ENCODE data around the gene RERE.

The RERE gene

GRCh38 chr1:8690253-8690525 lies 127.3 kb downstream of the RERE start:
- Histone ChIP-seq H3K27me3 (ENCODE audit: control insufficient read depth, insufficient read depth, low read length) (no peaks in the 10 kb centered on the region), H3K36me3 (ENCODE audit: control insufficient read depth, insufficient read depth, low read length) (no peaks in the 10 kb centered on the region), H3K4me3 (ENCODE audit: low read depth, low read length) (no peak overlapping the region), H3K4me1 (ENCODE audit: control insufficient read depth, insufficient read depth, low read length) (peaks cover 4% of the 10 kb centered on the region), H3K9ac (ENCODE audit: low read depth, low read length) (no peak overlapping the region), H3K9me3 (ENCODE audit: control insufficient read depth, insufficient read depth, low read length) (no peaks in the 10 kb centered on the region)

- Histone ChIP-seq H3K4me1 (ENCODE audit: control insufficient read depth, insufficient read depth, low read length) (peaks cover 4% of the 10 kb centered on the region), H3K4me3 (ENCODE audit: low read depth, low read length) (no peak overlapping the region), H3K27me3 (ENCODE audit: control insufficient read depth, insufficient read depth, low read length) (no peaks in the 10 kb centered on the region), H3K36me3 (ENCODE audit: control insufficient read depth, insufficient read depth, low read length) (no peaks in the 10 kb centered on the region), H3K9me3 (ENCODE audit: control insufficient read depth, insufficient read depth, low read length) (no peaks in the 10 kb centered on the region), H3K9ac (ENCODE audit: low read depth, low read length) (no peak overlapping the region)
These were observed 127.8 kb downstream of the RERE start for GRCh38 chr1:8689431-8690252.

- H3K4me1 ChIP-seq (ENCODE audit: control insufficient read depth, insufficient read depth, low read length), result peaks cover 5% of the 10 kb centered on the region
These were observed 129.9 kb downstream of the RERE start for GRCh38 chr1:8687538-8687937.

GRCh38 chr1:8687039-8687438 lies 130.4 kb downstream of the RERE start:
- Histone ChIP-seq H3K27me3 (ENCODE audit: control insufficient read depth, insufficient read depth, low read length) (no peaks in the 10 kb centered on the region), H3K9me3 (ENCODE audit: control insufficient read depth, insufficient read depth, low read length) (no peaks in the 10 kb centered on the region), H3K4me3 (ENCODE audit: low read depth, low read length) (no peak overlapping the region), H3K36me3 (ENCODE audit: control insufficient read depth, insufficient read depth, low read length) (no peaks in the 10 kb centered on the region), H3K9ac (ENCODE audit: low read depth, low read length) (peak overlapping the region; percentile 9), H3K4me1 (ENCODE audit: control insufficient read depth, insufficient read depth, low read length) (peaks cover 7% of the 10 kb centered on the region)

More at GRCh38 chr1:8687538-8687937, 129.9 kb downstream of the RERE start:
- no peaks in the 10 kb centered on the region for H3K36me3 ChIP-seq (ENCODE audit: control insufficient read depth, insufficient read depth, low read length)
- no peaks in the 10 kb centered on the region for H3K9me3 ChIP-seq (ENCODE audit: control insufficient read depth, insufficient read depth, low read length)
- no peaks in the 10 kb centered on the region for H3K27me3 ChIP-seq (ENCODE audit: control insufficient read depth, insufficient read depth, low read length)
- no peak overlapping the region for H3K9ac ChIP-seq (ENCODE audit: low read depth, low read length)
- H3K4me3 ChIP-seq (ENCODE audit: low read depth, low read length), result no peak overlapping the region

DNA sequence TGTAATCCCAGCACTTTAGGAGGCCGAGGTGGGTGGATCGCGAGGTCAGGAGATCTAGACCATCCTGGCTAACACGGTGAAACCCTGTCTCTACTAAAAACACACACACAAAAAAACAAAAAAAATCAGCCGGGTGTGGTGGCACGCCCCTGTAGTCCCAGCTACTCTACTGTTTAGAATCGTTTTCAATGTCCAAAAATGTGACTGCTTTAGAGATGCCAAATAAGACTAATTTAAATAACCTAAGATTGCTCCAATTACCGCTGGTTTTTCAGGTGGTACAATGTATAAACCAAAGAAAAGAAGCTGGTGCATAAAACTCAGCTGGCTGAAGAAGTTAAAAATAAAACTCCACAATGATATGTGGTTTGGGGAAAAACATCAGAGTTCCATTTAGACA lies 132.0 kb downstream of the RERE start:
- Histone ChIP-seq H3K4me1 (ENCODE audit: control insufficient read depth, insufficient read depth, low read length) (peaks cover 14% of the 10 kb centered on the region), H3K4me3 (ENCODE audit: low read depth, low read length) (no peak overlapping the region), H3K27me3 (ENCODE audit: control insufficient read depth, insufficient read depth, low read length) (no peaks in the 10 kb centered on the region), H3K9ac (ENCODE audit: low read depth, low read length) (no peak overlapping the region), H3K36me3 (ENCODE audit: control insufficient read depth, insufficient read depth, low read length) (no peaks in the 10 kb centered on the region), H3K9me3 (ENCODE audit: control insufficient read depth, insufficient read depth, low read length) (no peaks in the 10 kb centered on the region)

DNA sequence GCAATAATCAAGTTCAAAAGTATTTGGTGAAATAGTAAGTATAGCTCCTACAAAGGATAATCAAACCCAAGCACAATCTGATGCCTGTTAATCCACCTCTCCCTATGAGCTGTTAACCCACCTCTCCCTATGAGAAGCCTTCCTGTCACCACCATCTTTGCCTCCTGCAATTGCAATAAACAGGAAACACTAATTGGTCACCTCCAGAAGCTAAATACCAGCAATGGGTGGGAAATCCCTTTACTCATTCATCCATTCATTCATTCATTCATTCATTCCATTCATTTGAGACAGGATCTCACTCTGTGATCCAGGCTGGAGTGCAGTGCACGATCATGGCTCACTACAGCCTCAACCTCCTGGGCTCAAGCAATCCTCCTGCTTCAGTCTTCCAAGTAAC lies 132.8 kb downstream of the RERE start:
- H3K36me3 ChIP-seq (ENCODE audit: control insufficient read depth, insufficient read depth, low read length), result no peaks in the 10 kb centered on the region
- H3K9me3 ChIP-seq (ENCODE audit: control insufficient read depth, insufficient read depth, low read length), result no peaks in the 10 kb centered on the region
- peaks cover 13% of the 10 kb centered on the region for H3K4me1 ChIP-seq (ENCODE audit: control insufficient read depth, insufficient read depth, low read length)
- H3K27me3 ChIP-seq (ENCODE audit: control insufficient read depth, insufficient read depth, low read length), result no peaks in the 10 kb centered on the region
- no peak overlapping the region for H3K9ac ChIP-seq (ENCODE audit: low read depth, low read length)
- no peak overlapping the region for H3K4me3 ChIP-seq (ENCODE audit: low read depth, low read length)

- Histone ChIP-seq H3K9ac (ENCODE audit: low read depth, low read length) (no peak overlapping the region), H3K4me1 (ENCODE audit: control insufficient read depth, insufficient read depth, low read length) (peaks cover 16% of the 10 kb centered on the region), H3K27me3 (ENCODE audit: control insufficient read depth, insufficient read depth, low read length) (no peaks in the 10 kb centered on the region), H3K9me3 (ENCODE audit: control insufficient read depth, insufficient read depth, low read length) (no peaks in the 10 kb centered on the region), H3K36me3 (ENCODE audit: control insufficient read depth, insufficient read depth, low read length) (no peaks in the 10 kb centered on the region), H3K4me3 (ENCODE audit: low read depth, low read length) (no peak overlapping the region)
These were observed 134.9 kb downstream of the RERE start for GRCh38 chr1:8682573-8682972.

DNA sequence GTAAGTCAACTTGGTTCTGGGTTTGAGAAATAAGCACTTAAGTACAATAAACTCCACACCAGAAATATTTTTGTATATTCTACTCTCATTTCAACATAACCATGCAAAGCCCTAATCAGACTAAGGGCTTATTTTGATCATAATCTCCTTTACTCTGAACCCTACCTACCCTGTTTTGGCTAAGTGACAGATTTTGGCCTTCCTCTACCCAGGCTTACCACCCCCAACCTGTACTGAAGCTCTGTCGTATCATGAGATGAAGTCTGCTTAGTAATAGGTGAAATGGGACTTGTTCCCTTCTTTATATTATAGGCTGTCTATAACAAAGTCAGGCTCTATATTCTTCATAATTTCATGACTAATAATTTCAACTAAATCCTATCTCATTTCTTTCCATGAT lies 135.5 kb downstream of the RERE start:
- H3K36me3 ChIP-seq (ENCODE audit: control insufficient read depth, insufficient read depth, low read length), result no peaks in the 10 kb centered on the region
- peaks cover 16% of the 10 kb centered on the region for H3K4me1 ChIP-seq (ENCODE audit: control insufficient read depth, insufficient read depth, low read length)
- H3K4me3 ChIP-seq (ENCODE audit: low read depth, low read length), result no peak overlapping the region

DNA sequence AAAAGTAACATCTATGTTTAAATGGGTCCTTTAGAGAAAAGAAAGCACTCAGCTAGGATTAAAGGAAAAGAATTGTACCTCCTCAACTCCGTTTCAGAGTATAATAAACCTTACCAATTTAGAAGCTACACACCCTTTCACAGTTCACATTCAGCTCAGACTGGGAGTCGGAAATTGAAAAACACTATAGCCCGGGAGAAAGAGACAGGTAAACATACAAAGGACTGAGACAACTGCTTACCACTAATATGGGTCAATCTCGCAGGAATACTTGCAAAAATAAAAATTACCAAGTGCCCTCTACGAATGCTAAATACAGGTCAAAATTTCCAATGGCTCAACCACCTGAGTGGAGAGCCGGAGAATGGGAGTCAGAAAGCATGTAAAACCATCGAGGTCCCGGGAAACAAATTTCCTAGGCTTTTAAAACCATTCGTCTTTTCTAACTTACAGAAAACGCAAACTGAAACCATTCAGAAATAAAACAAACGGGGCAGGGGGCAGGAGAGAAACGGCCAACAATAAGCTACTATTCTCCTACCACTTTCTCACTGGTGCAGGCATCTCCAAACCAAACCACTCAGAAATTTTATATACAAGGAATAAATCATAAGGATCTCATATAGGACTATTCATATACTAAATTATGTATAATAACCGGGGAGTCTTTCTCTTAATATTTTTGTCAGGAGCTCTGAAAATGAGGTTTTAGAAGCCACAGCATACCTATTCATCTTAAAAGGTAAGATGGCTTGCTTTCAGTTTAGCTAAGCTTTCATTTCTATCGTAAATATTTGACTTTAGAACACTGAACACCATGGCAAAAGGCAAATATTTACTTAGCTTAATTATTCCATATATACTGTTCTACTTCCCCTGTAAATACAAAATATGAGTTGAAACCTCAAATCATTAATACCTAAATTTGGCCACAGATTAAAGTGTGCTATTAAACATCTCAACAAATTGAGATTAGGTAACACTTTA lies 136.5 kb downstream of the RERE start:
- Histone ChIP-seq H3K36me3 (ENCODE audit: control insufficient read depth, insufficient read depth, low read length) (no peaks in the 10 kb centered on the region), H3K4me3 (ENCODE audit: low read depth, low read length) (no peak overlapping the region), H3K4me1 (ENCODE audit: control insufficient read depth, insufficient read depth, low read length) (peaks cover 16% of the 10 kb centered on the region), H3K9me3 (ENCODE audit: control insufficient read depth, insufficient read depth, low read length) (no peaks in the 10 kb centered on the region), H3K27me3 (ENCODE audit: control insufficient read depth, insufficient read depth, low read length) (no peaks in the 10 kb centered on the region), H3K9ac (ENCODE audit: low read depth, low read length) (no peak overlapping the region)

More for the DNA sequence above, 135.5 kb downstream of the RERE start:
- Histone ChIP-seq H3K9ac (ENCODE audit: low read depth, low read length) (no peak overlapping the region), H3K27me3 (ENCODE audit: control insufficient read depth, insufficient read depth, low read length) (no peaks in the 10 kb centered on the region), H3K9me3 (ENCODE audit: control insufficient read depth, insufficient read depth, low read length) (no peaks in the 10 kb centered on the region)

DNA sequence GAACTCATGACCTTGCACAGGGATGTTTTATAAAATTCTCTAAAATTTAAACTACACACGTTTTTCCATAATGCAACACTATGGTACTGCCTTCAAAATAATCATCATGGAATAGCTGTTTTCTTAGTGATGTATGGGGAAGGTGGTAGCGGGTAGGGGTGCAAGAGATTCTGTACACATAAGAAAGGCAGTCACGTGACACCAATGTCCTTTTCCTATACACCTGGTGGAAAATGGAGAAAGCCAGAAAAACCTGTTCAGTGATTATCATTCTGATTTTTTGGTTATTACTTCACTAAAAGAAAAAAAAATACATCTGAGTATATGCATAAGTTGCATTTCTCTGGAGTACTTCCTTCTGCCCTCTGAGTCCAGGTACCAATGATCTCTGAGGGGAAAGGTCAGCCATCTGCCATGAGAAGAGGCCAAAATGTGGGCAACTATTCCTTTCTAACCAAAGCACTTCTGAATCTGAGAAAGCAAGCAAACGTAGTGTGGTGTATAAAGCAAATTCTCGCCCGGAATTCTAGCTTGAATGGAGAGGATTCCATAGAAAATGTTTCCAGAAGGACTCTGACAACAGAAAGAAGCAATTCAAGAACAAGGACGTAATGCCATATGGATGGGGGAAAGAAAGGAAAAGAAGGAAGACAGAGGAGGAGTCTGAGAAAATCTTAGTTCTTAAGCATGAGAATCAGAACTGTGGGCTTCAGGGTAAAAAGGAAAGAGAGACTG lies 137.3 kb downstream of the RERE start:
- Histone ChIP-seq H3K4me1 (ENCODE audit: control insufficient read depth, insufficient read depth, low read length) (peaks cover 16% of the 10 kb centered on the region), H3K4me3 (ENCODE audit: low read depth, low read length) (no peak overlapping the region), H3K9ac (ENCODE audit: low read depth, low read length) (no peak overlapping the region)

GRCh38 chr1:8679395-8679800 lies 138.0 kb downstream of the RERE start:
- Histone ChIP-seq H3K9me3 (ENCODE audit: control insufficient read depth, insufficient read depth, low read length) (no peaks in the 10 kb centered on the region), H3K4me1 (ENCODE audit: control insufficient read depth, insufficient read depth, low read length) (peaks cover 21% of the 10 kb centered on the region), H3K9ac (ENCODE audit: low read depth, low read length) (no peak overlapping the region), H3K27me3 (ENCODE audit: control insufficient read depth, insufficient read depth, low read length) (no peaks in the 10 kb centered on the region), H3K4me3 (ENCODE audit: low read depth, low read length) (no peak overlapping the region), H3K36me3 (ENCODE audit: control insufficient read depth, insufficient read depth, low read length) (no peaks in the 10 kb centered on the region)

More for the DNA sequence above, 137.3 kb downstream of the RERE start:
- Histone ChIP-seq H3K9me3 (ENCODE audit: control insufficient read depth, insufficient read depth, low read length) (no peaks in the 10 kb centered on the region), H3K36me3 (ENCODE audit: control insufficient read depth, insufficient read depth, low read length) (no peaks in the 10 kb centered on the region), H3K27me3 (ENCODE audit: control insufficient read depth, insufficient read depth, low read length) (no peaks in the 10 kb centered on the region)
